Measurements from ENCODE around the gene ATP9B. TPM values are rescaled to one million over a fixed set of nuclear protein-coding genes. Genes with fewer than 3 reads are reported as not detected.

The ATP9B gene
- total RNA-seq, 1 donor: 29.3 TPM

DNA sequence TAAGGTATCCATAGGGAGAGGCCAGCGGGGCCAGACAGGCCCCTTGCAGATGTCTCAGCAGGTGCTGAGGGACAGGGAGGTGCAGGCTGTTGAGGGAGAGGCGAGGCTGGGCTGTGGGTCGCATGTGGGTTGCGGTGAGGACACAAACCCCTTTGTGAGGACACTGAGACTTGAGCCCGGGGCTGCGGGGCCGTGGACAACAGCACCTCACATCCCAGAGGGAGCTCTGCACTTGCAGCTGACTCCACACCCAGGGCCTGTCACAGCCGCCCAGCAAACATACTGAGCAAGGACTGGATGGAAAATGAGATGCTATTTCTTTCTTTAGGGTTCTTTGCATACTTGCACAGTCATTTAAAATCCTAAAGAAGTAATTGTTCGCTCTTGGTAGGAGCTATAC lies 231.2 kb downstream of the ATP9B start:
- no peaks in the 10 kb centered on the region for H4K20me1 ChIP-seq (ENCODE audit: insufficient read depth, low read length)
- no peak overlapping the region for H3K27ac ChIP-seq (ENCODE audit: low read depth, low read length)
- H3K79me2 ChIP-seq (ENCODE audit: insufficient read depth, low read length): no peaks in the 10 kb centered on the region
- no peaks in the 10 kb centered on the region for H3K36me3 ChIP-seq (ENCODE audit: insufficient read depth, low read length)
- no peaks in the 10 kb centered on the region for H3K9me3 ChIP-seq (ENCODE audit: low read depth, low read length)
- H3K4me3 ChIP-seq (ENCODE audit: insufficient read depth, low read length): no peak overlapping the region
- no peak for DNase-seq (ENCODE audit: insufficient read length, low spot score, missing footprints)
- no peaks in the 10 kb centered on the region for H3K27me3 ChIP-seq (ENCODE audit: insufficient read depth, low read length)
- no peaks in the 10 kb centered on the region for H3K4me1 ChIP-seq (ENCODE audit: insufficient read depth, low read length)
- H3K4me2 ChIP-seq (ENCODE audit: insufficient read depth, low read length): no peak overlapping the region
- no peak overlapping the region for H2AFZ ChIP-seq (ENCODE audit: low read length)
- TF ChIP-seq, protein P1, sequence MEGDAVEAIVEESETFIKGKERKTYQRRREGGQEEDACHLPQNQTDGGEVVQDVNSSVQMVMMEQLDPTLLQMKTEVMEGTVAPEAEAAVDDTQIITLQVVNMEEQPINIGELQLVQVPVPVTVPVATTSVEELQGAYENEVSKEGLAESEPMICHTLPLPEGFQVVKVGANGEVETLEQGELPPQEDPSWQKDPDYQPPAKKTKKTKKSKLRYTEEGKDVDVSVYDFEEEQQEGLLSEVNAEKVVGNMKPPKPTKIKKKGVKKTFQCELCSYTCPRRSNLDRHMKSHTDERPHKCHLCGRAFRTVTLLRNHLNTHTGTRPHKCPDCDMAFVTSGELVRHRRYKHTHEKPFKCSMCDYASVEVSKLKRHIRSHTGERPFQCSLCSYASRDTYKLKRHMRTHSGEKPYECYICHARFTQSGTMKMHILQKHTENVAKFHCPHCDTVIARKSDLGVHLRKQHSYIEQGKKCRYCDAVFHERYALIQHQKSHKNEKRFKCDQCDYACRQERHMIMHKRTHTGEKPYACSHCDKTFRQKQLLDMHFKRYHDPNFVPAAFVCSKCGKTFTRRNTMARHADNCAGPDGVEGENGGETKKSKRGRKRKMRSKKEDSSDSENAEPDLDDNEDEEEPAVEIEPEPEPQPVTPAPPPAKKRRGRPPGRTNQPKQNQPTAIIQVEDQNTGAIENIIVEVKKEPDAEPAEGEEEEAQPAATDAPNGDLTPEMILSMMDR (IDR thresholded peaks at IDR 0.05; ENCODE audit: extremely low read depth, low read depth, low read length): no peak

DNA sequence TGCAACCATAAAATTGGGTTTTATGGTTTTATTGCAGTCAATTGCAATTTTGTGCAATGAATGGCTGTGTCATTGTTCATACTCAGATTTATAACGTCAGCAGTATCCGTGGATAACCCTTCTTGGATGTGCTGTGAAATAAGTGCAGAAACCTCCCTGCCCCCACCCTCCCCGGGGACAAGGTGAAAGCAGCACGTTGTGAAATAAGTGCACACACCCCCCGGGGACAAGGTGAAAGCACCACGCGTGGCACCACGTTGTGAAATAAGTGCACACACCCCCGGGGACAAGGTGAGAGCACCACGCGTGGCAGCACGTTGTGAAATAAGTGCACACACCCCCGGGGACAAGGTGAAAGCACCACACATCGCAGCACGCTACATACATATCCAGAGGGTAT lies 232.9 kb downstream of the ATP9B start:
- no peaks in the 10 kb centered on the region for H3K4me1 ChIP-seq (ENCODE audit: insufficient read depth, low read length)
- no peak for DNase-seq (ENCODE audit: insufficient read length, low spot score, missing footprints)
- no peaks in the 10 kb centered on the region for H4K20me1 ChIP-seq (ENCODE audit: insufficient read depth, low read length)

DNA sequence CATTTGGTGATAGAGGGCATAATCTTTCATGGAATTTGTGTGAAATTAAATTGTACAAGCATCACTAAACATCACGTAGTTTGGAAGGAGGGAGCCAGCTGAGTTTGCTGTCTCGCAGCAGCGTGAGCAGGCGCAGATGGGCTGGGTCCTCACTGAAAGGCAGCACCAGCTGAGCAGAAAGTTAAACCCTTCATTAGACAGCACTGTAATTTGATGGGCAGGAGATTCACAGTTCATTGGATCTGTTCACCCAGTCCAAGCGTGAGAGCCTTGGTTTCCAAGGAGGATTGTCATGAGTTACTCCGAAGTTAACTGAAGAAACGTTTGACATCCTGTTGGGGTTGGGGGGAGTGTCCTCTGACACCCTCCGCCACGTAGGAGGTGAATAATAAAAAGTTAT lies 236.7 kb downstream of the ATP9B start:
- no peak overlapping the region for H2AFZ ChIP-seq (ENCODE audit: low read length)
- H3K4me3 ChIP-seq (ENCODE audit: insufficient read depth, low read length): no peak overlapping the region
- no peak overlapping the region for H3K4me2 ChIP-seq (ENCODE audit: insufficient read depth, low read length)
- H3K27ac ChIP-seq (ENCODE audit: low read depth, low read length): no peak overlapping the region
- H3K36me3 ChIP-seq (ENCODE audit: insufficient read depth, low read length): peaks cover 3% of the 10 kb centered on the region
- no peaks in the 10 kb centered on the region for H3K27me3 ChIP-seq (ENCODE audit: insufficient read depth, low read length)
- H3K4me1 ChIP-seq (ENCODE audit: insufficient read depth, low read length): no peaks in the 10 kb centered on the region
- no peaks in the 10 kb centered on the region for H3K79me2 ChIP-seq (ENCODE audit: insufficient read depth, low read length)
- TF ChIP-seq, protein P1 (IDR thresholded peaks at IDR 0.05; ENCODE audit: extremely low read depth, low read depth, low read length): no peak
- no peak for DNase-seq (ENCODE audit: insufficient read length, low spot score, missing footprints)
- no peaks in the 10 kb centered on the region for H3K9me3 ChIP-seq (ENCODE audit: low read depth, low read length)
- H4K20me1 ChIP-seq (ENCODE audit: insufficient read depth, low read length): no peaks in the 10 kb centered on the region

More for the DNA sequence above, 232.9 kb downstream of the ATP9B start:
- H3K9me3 ChIP-seq (ENCODE audit: low read depth, low read length): no peaks in the 10 kb centered on the region
- peaks cover 3% of the 10 kb centered on the region for H3K36me3 ChIP-seq (ENCODE audit: insufficient read depth, low read length)
- no peaks in the 10 kb centered on the region for H3K79me2 ChIP-seq (ENCODE audit: insufficient read depth, low read length)
- TF ChIP-seq, protein P1 (IDR thresholded peaks at IDR 0.05; ENCODE audit: extremely low read depth, low read depth, low read length): no peak
- no peak overlapping the region for H3K27ac ChIP-seq (ENCODE audit: low read depth, low read length)
- H3K4me3 ChIP-seq (ENCODE audit: insufficient read depth, low read length): no peak overlapping the region
- no peak overlapping the region for H2AFZ ChIP-seq (ENCODE audit: low read length)
- H3K4me2 ChIP-seq (ENCODE audit: insufficient read depth, low read length): peak overlapping the region; percentile 21
- H3K27me3 ChIP-seq (ENCODE audit: insufficient read depth, low read length): no peaks in the 10 kb centered on the region

DNA sequence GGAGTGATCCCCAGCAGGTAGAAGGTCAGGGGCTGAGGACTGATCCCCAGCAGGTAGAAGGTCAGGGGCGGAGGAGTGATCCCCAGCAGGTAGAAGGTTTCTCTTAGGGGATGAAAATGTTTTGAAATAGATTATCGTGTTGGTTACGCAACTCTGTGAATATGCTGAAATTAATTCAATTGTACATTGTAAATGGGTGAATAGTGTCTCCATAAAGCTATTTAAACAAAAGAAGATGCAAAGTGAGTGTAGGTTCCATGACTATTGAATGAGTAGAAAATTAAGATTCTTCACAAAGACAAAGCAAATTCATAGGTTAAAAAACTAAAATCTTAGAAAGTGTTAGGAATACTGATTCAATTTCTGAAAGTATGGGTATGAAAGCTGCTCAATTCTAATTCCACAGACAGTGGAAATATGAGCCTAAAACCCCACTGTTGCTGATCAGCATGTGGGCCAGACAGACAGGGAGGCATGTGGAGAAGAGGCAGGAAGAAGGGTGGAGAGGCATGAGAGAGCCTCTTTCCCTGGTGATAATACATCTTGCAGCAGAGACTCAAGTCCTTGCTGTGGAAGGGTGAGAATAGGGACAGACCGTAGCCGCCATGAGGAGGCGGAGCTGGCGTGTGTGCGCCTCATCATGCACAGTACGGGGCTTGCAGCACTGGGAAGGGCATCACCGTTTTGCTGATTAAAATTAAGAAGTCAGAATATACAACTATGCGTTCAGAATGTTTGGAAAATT lies 240.6 kb downstream of the ATP9B start:
- Histone ChIP-seq H3K4me3 (ENCODE audit: insufficient read depth, low read length) (no peak overlapping the region), H3K79me2 (ENCODE audit: insufficient read depth, low read length) (no peaks in the 10 kb centered on the region), H3K27me3 (ENCODE audit: insufficient read depth, low read length) (no peaks in the 10 kb centered on the region), H3K36me3 (ENCODE audit: insufficient read depth, low read length) (peaks cover 3% of the 10 kb centered on the region), H3K4me1 (ENCODE audit: insufficient read depth, low read length) (no peaks in the 10 kb centered on the region), H3K4me2 (ENCODE audit: insufficient read depth, low read length) (no peak overlapping the region), H3K9me3 (ENCODE audit: low read depth, low read length) (no peaks in the 10 kb centered on the region), H3K27ac (ENCODE audit: low read depth, low read length) (no peak overlapping the region), H2AFZ (ENCODE audit: low read length) (no peak overlapping the region), H4K20me1 (ENCODE audit: insufficient read depth, low read length) (no peaks in the 10 kb centered on the region)
- TF ChIP-seq, protein P1 (IDR thresholded peaks at IDR 0.05; ENCODE audit: extremely low read depth, low read depth, low read length): no peak
- no peak for DNase-seq (ENCODE audit: insufficient read length, low spot score, missing footprints)

Data from osteoblast (primary cell).